GM18502 (cell line): ENCODE measurements around the gene NIN.
A peak's percentile ranks its signal among the peaks of the same experiment; 100 is the strongest.
"Not testable (repeated sequence)": the region's sequence is repeated elsewhere in the genome, so short reads cannot be mapped to it uniquely, and the experiment has no call there.

Experiments
- ATAC-seq: cut with Tn5 transposase; IDR thresholded peaks from one replicate; pipeline ENCODE4 v1.9.1; 2021; ENCODE audit warnings: mild to moderate bottlenecking; ENCODE audit not compliant: unreplicated experiment, poor library complexity

Gene NIN

DNA sequence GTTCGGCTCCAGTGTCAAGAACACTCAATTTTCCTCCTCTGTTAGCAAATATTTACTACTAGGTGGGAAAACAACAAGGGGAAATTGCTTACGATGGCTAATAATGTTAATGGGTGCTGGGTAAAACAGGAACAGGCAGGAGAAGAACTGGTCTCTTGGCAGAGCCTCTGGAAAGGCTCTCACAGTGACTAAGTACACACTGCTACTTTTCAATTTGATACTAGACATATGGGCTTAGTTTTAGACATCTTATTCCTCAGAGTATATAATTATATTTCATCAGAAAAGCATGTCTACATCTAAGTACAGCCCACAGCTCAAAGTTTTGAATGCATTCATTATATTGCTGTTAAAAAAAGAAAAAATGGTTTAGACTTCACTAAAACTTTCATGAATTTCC, 97.5 kb downstream of the NIN start:
- ATAC-seq = no peak

DNA sequence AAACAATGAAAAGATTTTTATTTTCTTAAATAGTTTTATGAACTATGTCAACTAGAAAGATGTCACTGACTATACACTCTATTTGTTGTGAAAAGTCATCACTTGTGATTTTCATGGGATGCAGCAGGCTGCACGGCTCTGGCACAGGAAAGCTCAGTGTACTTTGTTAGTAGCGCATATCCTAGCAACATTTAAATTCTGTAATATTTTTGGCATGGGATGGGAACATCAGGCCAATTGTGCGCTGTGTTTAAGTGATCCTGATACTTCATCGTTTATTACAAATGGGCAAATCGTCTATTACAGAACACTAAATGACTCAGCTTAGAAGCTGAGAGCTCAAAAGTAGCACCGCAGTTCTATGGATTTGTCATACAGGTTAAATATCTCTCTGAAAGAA, 102.1 kb downstream of the NIN start:
- ATAC-seq = no peak

DNA sequence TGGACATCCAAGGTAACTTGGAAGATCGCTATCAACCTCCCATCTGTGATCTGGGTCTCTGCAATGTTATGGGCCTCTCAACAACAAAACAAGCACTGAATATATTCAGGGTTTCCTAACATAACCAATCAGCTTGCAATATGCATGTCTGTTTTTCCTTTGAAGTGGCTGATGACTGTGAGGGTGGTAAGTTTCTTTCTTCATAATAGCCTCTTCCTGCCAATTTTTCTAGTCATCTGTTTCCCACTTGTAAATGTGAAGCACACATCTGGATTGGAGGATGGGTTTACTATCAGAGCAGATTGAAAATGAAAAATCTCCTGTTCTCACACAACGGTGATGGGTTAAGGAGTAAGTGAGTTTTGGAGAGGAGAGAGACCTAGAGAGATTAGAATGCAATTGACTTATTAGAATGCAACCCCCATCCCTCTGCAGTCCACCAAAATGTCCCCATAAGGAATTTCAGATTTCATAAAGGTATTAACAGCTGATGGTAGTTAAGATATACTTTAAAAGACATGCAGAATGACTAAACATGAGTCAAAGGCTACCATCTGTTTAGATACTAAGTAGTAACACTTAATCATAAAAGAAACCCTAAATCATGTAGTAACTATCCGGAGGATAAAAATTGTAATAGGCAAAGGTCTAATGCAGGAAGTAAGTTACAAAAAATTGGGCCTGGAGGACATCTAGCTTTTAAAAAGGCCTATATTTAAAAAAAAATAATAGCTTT, 104.4 kb downstream of the NIN start:
- ATAC-seq = no peak

DNA sequence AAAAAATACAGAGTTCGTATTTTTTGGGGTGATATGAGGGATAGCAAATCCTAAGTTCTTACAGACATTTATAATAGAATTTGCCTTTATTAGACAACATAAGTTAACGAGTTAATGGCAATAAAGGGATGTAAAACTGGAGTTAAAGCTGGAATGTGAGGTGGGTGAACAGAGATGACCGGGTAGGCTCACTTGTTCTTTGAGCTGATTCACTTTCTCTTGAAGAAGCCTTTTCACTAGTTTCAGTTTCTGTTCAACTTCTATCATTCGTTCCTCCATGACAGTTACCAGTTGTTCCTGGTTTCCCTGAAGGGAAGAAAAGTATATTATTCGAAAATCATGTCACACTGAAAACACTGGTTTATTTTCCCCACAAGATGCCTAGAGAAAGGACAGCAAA, 105.2 kb downstream of the NIN start:
- ATAC-seq = no peak

DNA sequence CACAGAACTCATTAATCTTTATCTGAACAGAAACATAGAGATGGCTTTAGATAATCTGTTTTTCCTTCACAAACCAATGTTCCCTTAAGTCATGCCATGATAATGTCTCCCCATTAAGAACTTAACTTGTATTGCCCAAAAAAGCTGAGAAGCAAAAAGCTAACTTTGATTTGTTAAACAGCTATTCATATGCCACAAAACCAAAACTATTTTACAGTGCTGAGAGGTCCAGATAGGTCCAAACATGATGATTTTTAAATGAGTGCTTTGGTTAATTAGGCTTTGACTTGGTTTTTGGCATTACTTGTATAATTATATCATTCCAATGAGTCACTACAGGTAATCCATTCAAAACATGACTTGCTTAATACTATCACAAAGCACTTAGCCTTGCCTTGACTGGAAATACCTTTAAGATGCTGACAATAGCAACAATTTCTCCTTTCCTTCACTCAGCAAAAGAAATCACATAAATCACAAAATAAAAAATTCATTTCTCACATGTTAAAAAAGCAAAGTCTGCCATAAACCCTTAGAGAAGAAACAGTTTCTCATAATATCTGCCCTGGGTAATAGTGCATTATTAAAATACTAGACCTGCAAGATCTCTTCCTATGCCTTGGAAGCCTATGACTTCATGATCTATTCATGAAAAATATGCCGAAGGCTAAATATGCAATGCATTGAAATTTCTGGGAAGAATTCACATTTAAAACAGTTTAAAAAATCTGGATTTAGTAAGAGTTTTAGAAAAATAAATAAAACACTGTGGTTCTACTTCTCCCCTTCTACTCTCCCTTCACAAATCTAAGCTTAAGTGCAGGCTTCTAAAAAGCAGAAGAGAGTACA, 110.8 kb downstream of the NIN start:
- no peak for ATAC-seq

DNA sequence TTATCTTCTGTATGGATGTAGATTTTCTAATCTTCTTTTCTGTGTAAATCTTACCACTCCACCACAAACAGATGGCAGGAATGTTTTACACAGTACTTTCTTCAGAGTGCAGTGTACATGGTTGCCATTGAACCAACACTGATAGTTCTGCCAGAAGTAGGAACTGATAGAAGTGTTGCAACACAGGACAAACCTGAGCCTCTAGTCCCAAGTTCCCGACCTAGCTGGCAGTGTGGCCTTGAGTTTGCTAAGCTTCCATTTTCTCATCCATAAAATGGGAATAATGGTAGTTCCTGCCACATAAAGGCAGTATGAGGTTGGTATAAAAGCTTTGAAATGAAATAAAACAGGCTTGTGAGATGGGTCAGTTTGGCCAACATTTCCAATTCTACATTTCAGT, 112.0 kb downstream of the NIN start:
- no peak for ATAC-seq

DNA sequence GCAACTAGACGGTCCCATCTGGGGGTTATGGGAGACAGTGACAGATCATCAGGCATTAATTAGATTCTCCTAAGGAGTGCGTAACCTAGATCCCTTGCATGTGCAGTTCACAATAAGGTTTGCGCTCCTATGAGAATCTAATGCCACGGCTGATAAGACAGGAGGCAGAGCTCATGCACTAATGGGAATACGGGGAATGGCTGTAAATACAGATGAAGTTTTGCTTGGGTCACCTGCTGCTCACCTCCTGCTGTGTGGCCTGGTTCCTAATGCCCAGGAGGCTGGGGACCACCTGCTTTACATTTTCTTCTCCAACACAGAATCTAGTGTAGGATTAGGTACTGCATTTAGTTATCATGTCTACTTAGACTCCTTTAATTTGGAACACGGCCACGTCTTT, 113.2 kb downstream of the NIN start:
- ATAC-seq = no peak

DNA sequence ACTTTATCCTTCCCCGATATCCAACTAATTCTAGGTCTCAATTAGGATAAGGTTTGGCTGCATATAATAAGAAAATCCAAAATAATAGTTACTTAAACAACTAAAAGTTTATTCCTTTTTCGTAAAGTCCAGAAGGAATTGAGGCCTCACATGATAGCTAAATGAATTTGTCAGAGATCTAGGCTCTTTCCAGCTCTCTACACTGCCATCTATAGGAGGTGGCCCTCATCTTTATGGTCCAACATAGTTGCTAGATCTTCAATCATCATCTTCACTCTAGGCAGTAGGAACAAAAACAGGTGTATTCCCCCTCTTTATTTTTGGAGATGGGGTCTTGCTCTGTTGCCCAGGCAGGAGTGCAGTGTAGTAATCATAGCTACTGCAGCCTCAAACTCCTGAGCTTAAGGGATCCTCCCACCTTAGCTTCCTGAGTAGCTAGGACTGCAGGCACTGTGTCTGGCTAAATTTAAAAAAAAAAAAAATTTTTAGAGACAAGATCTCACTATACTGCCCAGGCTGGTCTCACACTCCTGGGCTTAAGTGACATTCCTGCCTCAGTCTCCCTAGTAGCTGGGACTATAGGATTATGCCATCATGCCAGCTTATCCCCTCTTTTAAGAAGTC, 116.4 kb downstream of the NIN start:
- peak; percentile 61 for ATAC-seq

DNA sequence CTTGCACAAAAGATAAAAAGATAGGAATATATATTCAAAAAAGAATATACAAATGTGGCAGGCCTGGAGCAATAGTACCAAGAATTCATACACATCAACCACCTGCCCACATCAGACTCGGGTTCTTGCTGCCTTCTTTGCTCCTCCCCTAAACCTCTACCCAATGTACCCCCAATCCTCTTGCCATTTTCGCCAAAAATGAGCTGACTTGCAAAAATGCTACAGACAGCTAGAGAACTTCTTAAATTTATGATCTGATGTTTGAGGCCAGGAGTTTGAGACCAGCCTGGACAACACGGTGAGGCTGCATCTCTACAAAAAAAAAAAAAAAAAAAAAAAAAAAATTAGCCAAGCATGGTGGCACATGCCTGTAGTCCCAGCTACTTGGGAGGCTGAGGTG, 119.9 kb downstream of the NIN start:
- no peak for ATAC-seq

DNA sequence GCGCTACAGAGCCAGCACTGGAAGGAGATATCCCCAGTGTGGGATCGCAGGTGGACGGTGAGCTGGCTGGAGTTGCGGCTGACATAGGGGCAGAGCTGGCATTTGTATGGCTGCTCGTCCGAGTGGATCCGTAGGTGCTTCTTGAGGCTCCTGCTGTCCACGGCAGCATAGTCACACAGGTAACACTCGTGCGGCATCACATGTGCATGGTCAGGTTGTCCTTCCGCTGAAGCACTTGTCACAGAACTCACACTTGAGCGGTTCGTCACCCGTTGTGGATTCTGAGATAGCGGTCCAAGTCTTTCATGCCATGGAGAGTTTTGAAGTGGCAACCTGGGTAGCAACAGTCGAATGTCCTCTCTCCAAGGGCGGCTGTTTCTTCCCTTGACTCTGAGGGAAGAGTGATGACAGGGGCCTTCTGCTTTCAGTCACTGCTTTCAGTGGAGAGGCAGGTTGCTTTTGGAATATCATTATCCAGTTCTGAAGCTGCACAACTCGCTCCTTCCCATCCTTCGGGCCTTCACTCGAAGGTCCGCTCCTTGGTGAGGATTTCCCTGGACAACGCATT, 125.9 kb downstream of the NIN start:
- ATAC-seq = no peak

DNA sequence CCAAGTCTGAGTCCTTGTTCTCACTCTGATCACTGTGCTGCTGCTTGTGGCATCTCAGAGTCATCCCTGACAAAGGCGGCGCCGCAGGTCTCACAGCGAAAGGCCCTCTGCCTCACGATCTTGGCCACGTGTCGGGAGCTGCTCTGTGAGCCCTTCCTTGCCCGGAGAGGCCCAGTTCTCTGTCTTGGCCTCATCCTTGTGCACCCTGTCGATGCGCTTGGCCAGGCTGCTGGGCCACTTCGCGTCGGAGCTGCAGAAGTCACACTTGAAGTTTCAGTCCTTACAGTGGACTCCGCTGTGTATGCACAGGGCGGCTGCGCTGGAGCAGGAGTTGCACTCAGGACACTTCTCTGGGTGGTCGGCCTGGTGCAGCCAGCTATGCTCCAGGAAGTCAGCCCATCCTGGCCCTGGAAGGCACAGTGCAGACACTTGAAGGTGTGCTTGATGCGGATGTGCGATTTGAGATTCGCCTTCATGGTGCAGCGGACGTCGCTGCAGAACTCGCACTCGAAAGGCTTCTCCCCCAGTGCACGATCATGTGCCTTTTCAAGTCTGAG, 126.4 kb downstream of the NIN start:
- no peak for ATAC-seq

DNA sequence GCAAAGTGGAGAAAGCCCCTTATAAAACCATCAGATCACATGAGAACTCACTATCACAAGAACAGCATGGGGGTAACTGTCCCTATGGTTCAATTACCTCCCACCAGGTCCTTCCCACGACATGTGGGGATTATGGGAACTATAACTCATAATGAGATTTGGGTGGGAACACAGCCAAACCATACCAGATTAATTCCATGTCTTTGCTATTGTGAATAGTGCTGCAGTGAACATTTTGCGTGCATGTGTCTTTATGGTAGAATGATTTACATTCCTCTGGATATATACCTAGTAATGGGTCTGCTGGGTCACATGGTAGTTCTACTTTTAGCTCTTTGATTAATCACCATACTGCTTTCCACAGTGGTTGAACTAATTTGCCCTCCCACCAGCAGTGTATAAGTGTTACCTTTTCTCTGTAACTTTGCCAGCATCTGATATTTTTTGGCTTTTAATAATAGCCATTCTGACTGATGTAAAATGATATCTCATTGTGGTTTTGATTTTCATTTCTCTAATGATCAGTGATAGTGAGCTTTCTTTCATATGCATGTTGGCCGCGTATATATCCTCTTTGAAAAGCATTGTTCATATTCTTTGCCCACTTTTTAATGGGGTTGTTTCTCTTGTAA, 133.2 kb downstream of the NIN start:
- ATAC-seq = no peak

DNA sequence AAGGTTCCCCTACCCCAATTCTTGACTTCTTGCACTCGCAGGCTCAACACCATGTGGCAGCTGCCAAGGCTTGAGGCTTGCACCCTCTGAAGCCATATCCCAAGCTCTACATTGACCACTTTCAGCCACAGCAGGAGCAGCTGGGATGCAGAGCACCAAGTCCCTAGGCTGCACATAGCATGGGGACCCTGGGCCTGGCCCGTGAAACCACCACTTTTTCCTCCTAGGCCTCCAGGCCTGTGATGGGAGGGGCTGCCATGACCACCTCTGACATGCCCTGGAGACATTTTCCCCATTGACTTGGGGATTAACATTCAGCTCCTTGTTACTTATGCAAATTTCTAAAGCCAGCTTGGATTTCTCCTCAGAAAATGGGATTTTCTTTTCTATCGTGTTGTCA, 136.7 kb downstream of the NIN start:
- not testable (repeated sequence) for ATAC-seq

DNA sequence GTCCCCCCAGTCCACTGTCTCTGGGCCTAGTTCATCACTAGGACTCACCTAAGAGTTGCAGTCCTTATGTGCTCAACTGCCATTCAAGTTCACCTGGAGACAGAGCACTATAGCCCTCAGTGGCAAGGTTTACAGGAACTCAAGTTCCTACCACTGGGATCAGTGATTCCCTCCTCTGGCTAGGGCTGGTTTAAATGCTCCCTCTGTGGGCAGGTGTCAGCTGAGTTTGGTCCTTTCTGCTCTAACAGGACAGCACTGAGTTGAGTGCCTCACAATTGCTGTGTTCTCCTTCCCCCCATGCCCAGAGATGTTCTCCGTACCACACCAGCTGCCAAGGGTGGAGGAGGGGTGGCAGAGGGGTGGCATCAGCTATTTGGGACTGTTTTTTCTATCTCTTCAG, 142.1 kb downstream of the NIN start:
- no peak for ATAC-seq

DNA sequence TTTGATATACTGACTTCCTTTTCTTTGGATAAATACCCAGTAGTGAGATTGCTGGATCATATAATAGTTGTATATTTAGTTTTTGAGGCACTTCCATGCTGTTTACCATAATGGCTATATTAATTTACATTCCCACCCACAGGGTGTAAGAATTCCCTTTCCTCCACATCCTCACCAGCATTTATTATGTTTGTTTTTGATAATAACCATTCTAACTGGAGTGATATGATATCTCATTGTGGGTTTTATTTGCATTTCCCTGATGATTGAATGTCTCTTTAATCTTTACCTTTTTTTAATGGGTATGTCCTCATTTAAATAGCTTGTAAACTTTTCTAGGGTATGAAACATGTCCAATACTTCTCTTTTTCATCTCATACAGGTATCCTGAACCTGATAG, 151.3 kb downstream of the NIN start:
- ATAC-seq = no peak

DNA sequence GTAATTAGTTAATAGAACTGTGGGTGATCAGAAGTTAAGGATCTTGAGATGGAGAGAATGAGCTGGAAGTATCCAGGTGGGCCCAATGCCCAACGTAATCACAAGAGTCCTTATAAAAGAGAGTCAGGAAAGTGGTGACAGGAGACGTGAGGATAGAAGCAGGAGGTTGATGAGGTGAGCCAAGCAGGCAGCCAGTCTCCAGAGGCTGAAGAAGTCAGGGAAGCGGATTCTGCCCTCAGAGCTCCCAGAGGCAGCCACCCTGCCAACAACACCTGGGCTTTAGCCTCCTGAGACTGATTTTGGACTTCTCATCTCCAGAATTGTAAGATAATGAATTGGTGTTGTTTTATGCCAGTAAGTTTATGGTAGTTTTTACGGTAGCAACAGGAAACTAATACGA, 152.8 kb downstream of the NIN start:
- no peak for ATAC-seq

DNA sequence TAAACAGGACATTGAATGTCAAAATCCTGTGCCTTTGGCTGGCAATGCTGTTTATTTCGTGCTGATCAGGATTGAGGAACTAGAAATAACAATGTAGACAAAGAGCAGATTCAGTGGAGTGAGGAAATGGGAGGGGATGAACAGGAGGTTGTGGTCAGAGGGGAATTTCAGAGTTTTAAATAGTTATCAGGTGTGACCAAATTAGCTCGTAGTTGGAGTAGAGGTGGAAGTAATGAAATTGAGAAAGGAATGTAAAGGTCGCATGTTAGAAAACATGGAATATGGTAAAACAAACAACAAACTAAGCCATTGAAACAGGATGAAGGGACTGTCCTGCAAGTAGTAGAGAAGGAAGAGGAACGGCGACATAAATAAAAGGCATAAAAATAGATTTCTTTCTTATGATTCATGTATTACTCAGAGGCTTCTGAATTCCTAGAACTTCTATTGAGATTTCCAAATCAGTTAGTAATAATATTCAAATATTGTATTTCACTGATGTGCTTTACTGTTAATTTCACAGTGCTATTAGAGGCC, 153.4 kb downstream of the NIN start:
- ATAC-seq = peak; percentile 71

DNA sequence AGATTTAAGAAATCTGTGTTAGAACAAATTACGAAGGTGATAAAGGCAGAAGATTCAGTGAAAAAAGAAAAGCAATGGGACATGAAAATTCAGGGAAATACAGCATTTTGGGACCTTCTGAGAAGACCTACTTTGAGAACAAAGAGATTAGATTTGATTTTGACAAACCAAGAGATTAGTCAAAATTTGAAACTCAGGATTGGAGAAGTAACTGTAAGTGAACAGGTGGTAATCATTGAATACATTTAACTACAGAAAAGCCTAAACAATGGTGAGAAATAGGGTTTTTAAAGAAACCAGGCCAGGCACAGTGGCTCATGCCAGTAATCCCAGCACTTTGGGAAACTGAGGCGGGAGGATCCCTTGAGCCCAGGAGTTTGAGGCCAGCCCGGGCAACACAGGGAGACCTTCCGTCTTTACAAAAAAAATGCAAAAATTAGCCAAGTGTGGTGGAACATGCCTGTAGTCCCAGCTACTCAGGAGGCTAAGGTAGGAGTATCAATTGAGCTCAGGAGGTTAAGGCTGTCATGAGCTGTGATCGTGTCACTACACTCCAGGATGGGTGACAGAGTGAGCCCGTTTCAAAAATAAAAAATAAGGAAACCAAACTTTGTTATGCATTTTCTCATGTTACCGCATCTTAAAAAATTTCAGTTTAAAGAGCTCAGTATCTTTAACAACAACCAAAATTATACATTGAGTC, 154.0 kb downstream of the NIN start:
- peak; percentile 62 for ATAC-seq

DNA sequence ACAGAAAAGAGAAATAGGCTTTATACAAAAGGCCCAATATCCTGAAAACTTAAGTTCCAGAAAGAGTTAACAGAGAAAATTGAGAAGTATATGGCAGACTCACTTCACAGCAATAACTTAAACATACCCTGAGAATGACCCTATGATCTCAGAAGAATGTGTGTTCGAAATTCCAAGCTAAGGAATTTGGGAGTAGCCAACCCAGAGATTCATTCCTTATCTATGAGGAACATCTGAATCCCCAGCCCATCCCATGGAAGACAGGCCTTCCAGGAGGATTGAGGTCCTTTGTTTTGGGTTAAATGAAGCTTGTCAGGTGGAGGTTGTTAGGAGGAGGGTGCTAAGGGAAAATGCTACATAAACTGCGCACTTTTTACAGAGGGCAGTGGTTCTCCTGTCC, 155.4 kb downstream of the NIN start:
- no peak for ATAC-seq
